Thyroid gland (tissue), 4 donors: Measurements from ENCODE around the gene KAT5. TPM values are rescaled to one million over a fixed set of nuclear protein-coding genes. Genes with fewer than 3 reads are reported as not detected.
"Not testable (repeated sequence)": the region's sequence is repeated elsewhere in the genome, so short reads cannot be mapped to it uniquely, and the experiment has no call there.

Experiments
- DNase-seq, 2 donors: peaks; one replicate each; pipeline ENCODE4 v3.0.0-alpha.2; 2019
- H3K27ac ChIP-seq, 3 donors: fragments of 200-600 bp; sonication (generic); 1 replicate in 2 of 3; 2 replicates in 1 of 3; pipeline ENCODE4 v1.5.1; 2016 to 2019; ENCODE audit warnings: mild to moderate bottlenecking in 1 of 3, moderate library complexity in 1 of 3
- H3K27me3 ChIP-seq: fragments of 200-600 bp; sonication (generic); one replicate; pipeline ENCODE4 v1.5.1; 2019
- H3K36me3 ChIP-seq, 2 donors: fragments of 200-600 bp; sonication (generic); one replicate each; pipeline ENCODE4 v1.5.1; 2016 to 2019
- H3K4me1 ChIP-seq, 2 donors: fragments of 200-600 bp; sonication (generic); one replicate each; pipeline ENCODE4 v1.5.1; 2017 to 2019
- H3K4me3 ChIP-seq, 3 donors: fragments of 200-600 bp; sonication (generic); replicated peaks in 1 of 3; 1 replicate in 2 of 3; 2 replicates in 1 of 3; pipeline ENCODE4 v1.5.1; 2016; ENCODE audit warnings: mild to moderate bottlenecking in 1 of 3
- H3K9me3 ChIP-seq: fragments of 200-600 bp; sonication (generic); one replicate; pipeline ENCODE4 v1.5.1; 2017
- POLR2A ChIP-seq, 2 donors: fragments of 450-650 bp; IDR thresholded peaks; one replicate each; pipeline ENCODE4 v1.6.1; 2017; ENCODE audit warnings: antibody characterized with exemption in 2 of 2, mild to moderate bottlenecking in 2 of 2, moderate library complexity in 1 of 2
- WGBS, 2 donors: methylation state at CpG; one replicate each; pipeline ENCODE4 v1.1.5; 2017; 5-methylcytosine and 5-hydroxymethylcytosine counted together
- intact Hi-C: fragments of 100-400 bp; cut with DNase I; formaldehyde crosslinking; loops from one replicate; pipeline ENCODE4 v1.15.1; 2023
- total RNA-seq, 4 donors: library from RNA; depleted of rRNA; stranded (reverse); fragments of >200 nt; gene quantifications; one replicate each; pipeline ENCODE4 v1.2.3, GENCODE V29; 2016
- TF ChIP-seq, protein P1 (sequence below), 6 experiments: fragments of 200-600 bp in 3 of 6; fragments of 450-650 bp in 3 of 6; sonication (generic) in 3 of 6; IDR thresholded peaks; one replicate each; pipeline ENCODE4 v1.5.1; 2016 to 2019; ENCODE audit warnings: antibody characterized with exemption in 6 of 6, mild to moderate bottlenecking in 2 of 6, inconsistent platforms in 1 of 6, moderate library complexity in 1 of 6

Gene KAT5
- total RNA-seq, 4 donors from 2014 or later = 78.5 to 114 (median 81.1) TPM

DNA sequence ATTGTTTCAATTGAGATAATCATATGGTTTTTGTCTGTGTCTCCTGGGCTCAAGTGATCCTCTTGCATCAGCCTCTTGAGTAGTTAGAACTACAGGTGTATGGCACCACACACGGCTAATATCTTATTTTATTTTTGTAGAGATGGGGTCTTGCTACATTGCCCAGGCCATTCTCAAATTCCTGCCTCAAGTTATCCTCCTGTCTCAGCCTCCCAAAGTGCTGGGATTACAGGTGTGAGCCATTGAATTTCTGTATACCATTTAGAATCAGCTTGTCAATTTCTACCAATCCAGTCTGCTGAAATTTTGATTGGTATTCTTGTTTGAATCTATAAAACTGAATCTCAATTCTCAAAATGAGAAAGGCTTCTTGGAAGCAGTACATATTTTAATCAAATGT is 10.4 kb upstream of the KAT5 start:
- TF ChIP-seq, protein P1, sequence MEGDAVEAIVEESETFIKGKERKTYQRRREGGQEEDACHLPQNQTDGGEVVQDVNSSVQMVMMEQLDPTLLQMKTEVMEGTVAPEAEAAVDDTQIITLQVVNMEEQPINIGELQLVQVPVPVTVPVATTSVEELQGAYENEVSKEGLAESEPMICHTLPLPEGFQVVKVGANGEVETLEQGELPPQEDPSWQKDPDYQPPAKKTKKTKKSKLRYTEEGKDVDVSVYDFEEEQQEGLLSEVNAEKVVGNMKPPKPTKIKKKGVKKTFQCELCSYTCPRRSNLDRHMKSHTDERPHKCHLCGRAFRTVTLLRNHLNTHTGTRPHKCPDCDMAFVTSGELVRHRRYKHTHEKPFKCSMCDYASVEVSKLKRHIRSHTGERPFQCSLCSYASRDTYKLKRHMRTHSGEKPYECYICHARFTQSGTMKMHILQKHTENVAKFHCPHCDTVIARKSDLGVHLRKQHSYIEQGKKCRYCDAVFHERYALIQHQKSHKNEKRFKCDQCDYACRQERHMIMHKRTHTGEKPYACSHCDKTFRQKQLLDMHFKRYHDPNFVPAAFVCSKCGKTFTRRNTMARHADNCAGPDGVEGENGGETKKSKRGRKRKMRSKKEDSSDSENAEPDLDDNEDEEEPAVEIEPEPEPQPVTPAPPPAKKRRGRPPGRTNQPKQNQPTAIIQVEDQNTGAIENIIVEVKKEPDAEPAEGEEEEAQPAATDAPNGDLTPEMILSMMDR (IDR thresholded peaks at IDR 0.05) = no peak
- TF ChIP-seq POLR2A (IDR thresholded peaks at IDR 0.05) = no peak
- WGBS, 2 donors = 66 to 78% methylated on average over 1 of the region's 1 CpG
- Histone ChIP-seq H3K4me1 (no peaks in the 10 kb centered on the region), H3K27ac (no peak overlapping the region), H3K36me3 (no peaks in the 10 kb centered on the region), H3K9me3 (no peaks in the 10 kb centered on the region), H3K27me3 (no peaks in the 10 kb centered on the region), H3K4me3 (no peak overlapping the region)
- intact Hi-C loops = no loop called here
- DNase-seq = no peak

DNA sequence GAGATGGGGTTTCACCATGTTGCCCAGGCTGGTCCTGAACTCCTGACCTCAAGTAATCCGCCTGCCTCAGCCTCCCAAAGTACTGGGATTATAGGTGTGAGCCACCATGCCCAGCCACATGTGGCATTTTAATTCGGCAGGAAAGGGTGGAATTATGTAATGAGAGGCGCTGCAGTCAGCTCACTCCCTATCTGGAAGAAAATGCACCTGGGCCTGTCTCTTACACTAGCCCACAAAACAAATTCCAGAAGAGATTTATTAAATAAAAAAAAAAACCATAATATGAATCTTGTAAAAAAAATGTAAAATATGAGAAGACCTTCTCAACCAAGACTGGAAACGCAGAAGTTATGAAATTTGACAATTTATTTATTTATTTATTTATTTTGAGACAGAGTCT is 8.2 kb upstream of the KAT5 start:
- no peaks in the 10 kb centered on the region for H3K4me1 ChIP-seq
- DNase-seq = no peak
- TF ChIP-seq, protein P1 (IDR thresholded peaks at IDR 0.05) = no peak
- no peak for TF ChIP-seq POLR2A (IDR thresholded peaks at IDR 0.05)
- 78 to 80% methylated on average over 4 of the region's 4 CpGs for WGBS, 2 donors
- no peak overlapping the region for H3K4me3 ChIP-seq
- H3K36me3 ChIP-seq = no peaks in the 10 kb centered on the region
- intact Hi-C loops = no loop called here
- no peaks in the 10 kb centered on the region for H3K9me3 ChIP-seq
- no peaks in the 10 kb centered on the region for H3K27me3 ChIP-seq
- no peak overlapping the region for H3K27ac ChIP-seq

DNA sequence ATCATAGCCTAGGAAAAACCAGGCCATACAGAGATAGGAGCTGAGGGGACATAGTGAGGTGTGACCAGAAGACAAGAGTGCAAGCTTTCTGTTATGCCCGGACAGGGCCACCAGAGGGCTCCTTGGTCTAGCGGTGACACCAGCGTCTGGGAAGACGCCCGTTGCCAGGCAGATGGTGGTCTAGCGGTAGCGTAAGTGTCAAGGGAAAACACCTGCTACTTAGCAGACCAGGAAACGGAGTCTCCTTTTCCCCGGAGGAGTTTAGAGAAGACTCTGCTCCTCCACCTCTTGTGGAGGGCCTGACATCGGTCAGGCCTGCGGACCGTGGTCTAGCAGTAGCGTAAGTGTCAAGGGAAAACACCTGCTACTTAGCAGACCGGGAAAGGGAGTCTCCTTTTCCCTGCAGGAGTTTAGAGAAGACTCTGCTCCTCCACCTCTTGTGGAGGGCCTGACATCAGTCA is 5.7 kb upstream of the KAT5 start:
- H3K4me1 ChIP-seq, H3K4me3 ChIP-seq, H3K36me3 ChIP-seq, H3K9me3 ChIP-seq, intact Hi-C loops, H3K27me3 ChIP-seq: not testable (repeated sequence)
- 5 to 9% methylated on average over 14 of the region's 14 CpGs for WGBS, 2 donors
- peak; percentile 77 to 81 for DNase-seq
- TF ChIP-seq, protein P1 (IDR thresholded peaks at IDR 0.05) = peak; percentile 63 to 84 (median 79)
- H3K27ac ChIP-seq = peak overlapping the region in 1 of 3 donors; percentile 27

DNA sequence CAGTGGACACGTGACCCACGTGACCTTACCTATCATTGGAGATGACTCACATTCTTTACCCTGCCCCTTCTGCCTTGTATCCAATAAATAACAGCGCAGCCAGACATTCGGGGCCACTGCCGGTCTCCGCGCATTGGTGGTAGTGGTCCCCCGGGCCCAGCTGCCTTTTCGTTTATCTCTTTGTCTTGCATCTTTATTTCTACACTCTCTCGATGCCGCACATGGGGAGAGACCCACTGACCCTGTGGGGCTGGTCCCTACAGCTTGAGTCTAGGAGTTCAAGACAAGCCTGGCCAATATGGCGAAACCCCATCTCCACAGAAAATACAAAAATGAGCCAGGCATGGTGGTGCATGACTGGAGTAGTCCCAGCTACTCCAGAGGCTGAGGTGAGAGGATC is 5.0 kb upstream of the KAT5 start:
- H3K4me3 ChIP-seq, H3K27me3 ChIP-seq, H3K27ac ChIP-seq, H3K4me1 ChIP-seq, H3K9me3 ChIP-seq, H3K36me3 ChIP-seq, DNase-seq, intact Hi-C loops: not testable (repeated sequence)
- 94 to 95% methylated on average over 10 to 12 of the region's 12 CpGs for WGBS, 2 donors

DNA sequence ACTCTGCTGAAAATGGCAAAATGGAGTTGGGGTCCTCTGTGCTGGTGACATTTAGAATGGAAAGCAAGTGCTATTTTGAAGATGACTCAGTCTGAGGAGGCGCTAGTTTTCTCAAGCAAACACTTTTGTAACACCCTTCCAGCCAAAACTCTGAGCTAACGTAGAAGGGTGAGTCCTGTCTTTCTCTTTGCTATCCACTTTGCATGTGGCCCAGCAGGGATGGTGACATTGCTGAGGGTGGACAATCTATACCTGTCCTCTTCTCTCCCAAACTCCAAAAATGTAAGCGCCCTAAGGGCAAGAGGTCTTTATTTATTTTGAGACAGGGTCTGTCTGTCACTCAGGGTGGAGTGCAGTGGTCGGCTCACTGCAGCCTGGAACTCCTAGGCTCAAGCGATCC is 3.6 kb upstream of the KAT5 start:
- Histone ChIP-seq H3K9me3 (no peaks in the 10 kb centered on the region), H3K4me1 (peaks cover 6 to 9% of the 10 kb centered on the region in 2 donors), H3K4me3 (no peak overlapping the region), H3K27me3 (no peaks in the 10 kb centered on the region), H3K36me3 (peaks cover 2 to 5% of the 10 kb centered on the region in 2 donors), H3K27ac (no peak overlapping the region)
- 85 to 91% methylated on average over 5 of the region's 5 CpGs for WGBS, 2 donors
- TF ChIP-seq POLR2A (IDR thresholded peaks at IDR 0.05) = no peak
- TF ChIP-seq, protein P1 (IDR thresholded peaks at IDR 0.05) = no peak
- DNase-seq = no peak
- intact Hi-C loops = no loop called here

DNA sequence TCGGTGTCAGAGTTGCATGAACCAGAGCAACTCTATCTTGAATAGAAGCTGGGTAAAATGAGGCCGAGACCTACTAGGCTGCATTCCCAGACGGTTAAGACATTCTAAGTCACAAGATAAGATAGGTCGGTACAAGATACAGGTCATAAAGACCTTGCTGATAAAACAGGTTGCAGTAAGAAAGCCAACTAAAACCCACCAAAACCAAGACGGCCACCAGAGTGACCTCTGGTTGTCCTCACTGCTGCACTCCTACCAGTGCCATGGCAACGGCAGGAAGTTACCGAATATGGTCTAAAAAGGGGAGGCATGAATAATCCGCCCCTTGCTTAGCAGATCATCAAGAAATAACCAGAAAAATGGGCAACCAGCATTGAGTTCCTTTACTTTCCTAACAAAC is 2.4 kb upstream of the KAT5 start:
- H3K27ac ChIP-seq = no peak overlapping the region

More for the DNA sequence above, 2.4 kb upstream of the KAT5 start:
- DNase-seq = no peak
- intact Hi-C loops = loop anchor here (5.0 to 10.0 kb wide), 2 partner anchors 73 to 275 kb away; partner anchors contain the start of gene AP5B1
- Histone ChIP-seq H3K9me3 (no peaks in the 10 kb centered on the region), H3K27me3 (no peaks in the 10 kb centered on the region), H3K4me1 (peaks cover 6 to 9% of the 10 kb centered on the region in 2 donors), H3K36me3 (peaks cover 14 to 17% of the 10 kb centered on the region in 2 donors), H3K4me3 (no peak overlapping the region)
- TF ChIP-seq POLR2A (IDR thresholded peaks at IDR 0.05) = no peak
- TF ChIP-seq, protein P1 (IDR thresholded peaks at IDR 0.05) = no peak
- 71 to 74% methylated on average over 8 of the region's 8 CpGs for WGBS, 2 donors
